ENCODE data around the gene MAPRE2. TPM values are rescaled to one million over a fixed set of nuclear protein-coding genes. Genes with fewer than 3 reads are reported as not detected.
"Not testable (repeated sequence)": the region's sequence is repeated elsewhere in the genome, so short reads cannot be mapped to it uniquely, and the experiment has no call there.

The MAPRE2 gene
- total RNA-seq, 1 donor from 2014 or later, result 23.4 TPM

DNA sequence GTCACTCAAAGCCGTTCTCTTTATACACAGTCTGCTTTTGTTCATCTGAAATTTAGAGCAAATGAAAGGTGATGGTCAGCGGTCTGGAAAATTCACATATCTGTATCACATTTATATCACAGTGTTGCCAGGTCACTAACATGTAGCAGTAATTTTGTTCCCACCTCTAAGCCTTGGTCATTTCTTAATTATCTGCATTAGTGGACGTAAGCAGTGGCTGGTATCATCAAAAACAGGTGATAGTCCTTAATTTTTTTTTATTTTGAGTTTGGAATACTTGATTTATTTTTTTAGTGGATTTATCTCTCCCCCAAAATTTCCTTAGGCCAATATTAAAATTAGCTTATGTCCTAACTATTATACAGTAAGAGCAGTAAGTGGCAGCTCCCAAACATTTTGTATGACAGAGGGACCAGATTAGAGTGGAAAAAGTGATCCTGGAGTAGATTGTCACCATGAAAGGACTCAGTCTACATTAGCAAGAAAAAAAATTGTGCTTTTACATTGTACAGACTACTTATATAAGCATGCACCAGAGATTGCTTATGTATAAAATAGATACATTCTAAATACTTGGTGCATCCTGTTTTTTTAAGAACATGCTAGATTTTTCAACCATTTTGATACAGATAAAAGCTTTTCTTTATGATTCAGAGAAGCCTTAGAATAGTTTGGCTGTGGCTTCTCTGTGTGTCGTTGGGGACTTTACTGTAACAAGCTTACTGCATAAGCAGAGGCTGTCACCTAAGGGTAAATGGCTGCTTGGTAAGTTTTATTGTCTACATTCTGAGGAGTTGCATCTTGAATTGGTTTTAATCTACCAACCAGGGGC is 65.0 kb downstream of the MAPRE2 start:
- Mint-ChIP-seq H3K27me3 (ENCODE audit: low read depth) (no peaks in the 10 kb centered on the region), H3K4me3 (ENCODE audit: unreplicated experiment) (no peak overlapping the region), H3K4me1 (ENCODE audit: low read depth) (peaks cover 8% of the 10 kb centered on the region), H3K27ac (ENCODE audit: unreplicated experiment) (no peak overlapping the region), H3K9me3 (ENCODE audit: low read depth) (peaks cover 7% of the 10 kb centered on the region), H3K36me3 (ENCODE audit: low read depth) (no peaks in the 10 kb centered on the region)
- no peak for DNase-seq (ENCODE audit: low spot score)
- TF ChIP-seq, protein P1, sequence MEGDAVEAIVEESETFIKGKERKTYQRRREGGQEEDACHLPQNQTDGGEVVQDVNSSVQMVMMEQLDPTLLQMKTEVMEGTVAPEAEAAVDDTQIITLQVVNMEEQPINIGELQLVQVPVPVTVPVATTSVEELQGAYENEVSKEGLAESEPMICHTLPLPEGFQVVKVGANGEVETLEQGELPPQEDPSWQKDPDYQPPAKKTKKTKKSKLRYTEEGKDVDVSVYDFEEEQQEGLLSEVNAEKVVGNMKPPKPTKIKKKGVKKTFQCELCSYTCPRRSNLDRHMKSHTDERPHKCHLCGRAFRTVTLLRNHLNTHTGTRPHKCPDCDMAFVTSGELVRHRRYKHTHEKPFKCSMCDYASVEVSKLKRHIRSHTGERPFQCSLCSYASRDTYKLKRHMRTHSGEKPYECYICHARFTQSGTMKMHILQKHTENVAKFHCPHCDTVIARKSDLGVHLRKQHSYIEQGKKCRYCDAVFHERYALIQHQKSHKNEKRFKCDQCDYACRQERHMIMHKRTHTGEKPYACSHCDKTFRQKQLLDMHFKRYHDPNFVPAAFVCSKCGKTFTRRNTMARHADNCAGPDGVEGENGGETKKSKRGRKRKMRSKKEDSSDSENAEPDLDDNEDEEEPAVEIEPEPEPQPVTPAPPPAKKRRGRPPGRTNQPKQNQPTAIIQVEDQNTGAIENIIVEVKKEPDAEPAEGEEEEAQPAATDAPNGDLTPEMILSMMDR (IDR thresholded peaks at IDR 0.05), result no peak

DNA sequence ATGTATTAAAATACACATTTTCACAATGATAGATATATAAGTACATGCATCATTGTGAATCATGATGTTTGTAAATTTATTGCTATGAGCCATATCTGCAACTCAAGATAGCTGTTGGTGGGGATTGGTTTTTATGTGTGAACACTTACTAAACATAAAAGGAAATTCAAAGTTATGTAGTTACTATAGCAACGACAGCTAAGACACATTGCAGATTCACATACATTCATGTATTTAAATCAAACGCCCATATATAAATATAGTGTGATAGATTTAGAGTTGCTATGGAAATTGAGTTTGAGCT is 65.6 kb downstream of the MAPRE2 start:
- H3K9me3 Mint-ChIP-seq (ENCODE audit: low read depth), result peaks cover 8% of the 10 kb centered on the region
- TF ChIP-seq, protein P1 (IDR thresholded peaks at IDR 0.05), result no peak
- no peaks in the 10 kb centered on the region for H3K36me3 Mint-ChIP-seq (ENCODE audit: low read depth)
- H3K27ac Mint-ChIP-seq (ENCODE audit: unreplicated experiment), result no peak overlapping the region
- H3K4me1 Mint-ChIP-seq (ENCODE audit: low read depth), result peaks cover 10% of the 10 kb centered on the region
- no peaks in the 10 kb centered on the region for H3K27me3 Mint-ChIP-seq (ENCODE audit: low read depth)
- DNase-seq (ENCODE audit: low spot score), result no peak
- no peak overlapping the region for H3K4me3 Mint-ChIP-seq (ENCODE audit: unreplicated experiment)

DNA sequence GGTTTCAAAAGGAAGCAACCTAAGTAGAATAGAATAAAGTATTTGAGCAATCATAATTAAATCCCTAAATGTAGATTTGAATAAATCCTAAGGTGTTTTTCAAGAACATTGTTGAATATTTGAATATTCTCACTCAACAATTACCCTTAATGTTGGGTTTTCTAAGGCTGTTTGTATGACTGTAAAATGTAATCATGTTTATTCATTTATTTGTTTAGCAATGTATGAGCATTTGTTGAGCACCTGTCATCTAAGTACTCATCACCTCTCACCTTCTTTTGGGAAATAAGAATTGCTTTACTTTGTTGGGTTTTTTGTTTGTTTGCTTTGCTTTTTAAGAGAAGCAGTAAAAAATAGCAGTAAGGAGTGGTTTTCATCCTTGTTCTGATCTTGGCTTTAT is 66.0 kb downstream of the MAPRE2 start:
- H3K27ac Mint-ChIP-seq (ENCODE audit: unreplicated experiment), result no peak overlapping the region
- peaks cover 8% of the 10 kb centered on the region for H3K9me3 Mint-ChIP-seq (ENCODE audit: low read depth)
- TF ChIP-seq, protein P1 (IDR thresholded peaks at IDR 0.05), result no peak
- no peak overlapping the region for H3K4me3 Mint-ChIP-seq (ENCODE audit: unreplicated experiment)
- H3K4me1 Mint-ChIP-seq (ENCODE audit: low read depth), result peaks cover 10% of the 10 kb centered on the region
- DNase-seq (ENCODE audit: low spot score), result no peak
- H3K36me3 Mint-ChIP-seq (ENCODE audit: low read depth), result no peaks in the 10 kb centered on the region
- no peaks in the 10 kb centered on the region for H3K27me3 Mint-ChIP-seq (ENCODE audit: low read depth)

DNA sequence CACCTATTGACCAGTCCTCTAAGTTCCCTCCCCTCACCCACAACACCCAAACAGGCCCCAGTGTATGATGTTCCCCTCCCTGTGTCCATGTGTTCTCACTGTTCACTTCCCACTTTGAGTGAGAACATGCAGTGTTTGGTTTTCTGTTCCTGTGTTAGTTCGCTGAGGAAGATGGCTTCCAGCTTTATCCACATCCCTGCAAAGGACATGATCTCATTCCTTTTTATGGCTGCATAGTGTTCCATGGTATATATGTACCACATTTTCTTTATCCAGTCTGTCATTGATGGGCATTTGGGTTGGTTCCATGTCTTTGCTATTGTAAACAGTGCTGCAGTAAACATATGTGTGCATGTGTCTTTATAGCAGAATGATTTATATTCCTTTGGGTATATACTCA is 66.9 kb downstream of the MAPRE2 start:
- not testable (repeated sequence) for H3K36me3 Mint-ChIP-seq (ENCODE audit: low read depth); DNase-seq (ENCODE audit: low spot score); H3K27me3 Mint-ChIP-seq (ENCODE audit: low read depth); H3K9me3 Mint-ChIP-seq (ENCODE audit: low read depth); H3K27ac Mint-ChIP-seq (ENCODE audit: unreplicated experiment); H3K4me3 Mint-ChIP-seq (ENCODE audit: unreplicated experiment); H3K4me1 Mint-ChIP-seq (ENCODE audit: low read depth)

DNA sequence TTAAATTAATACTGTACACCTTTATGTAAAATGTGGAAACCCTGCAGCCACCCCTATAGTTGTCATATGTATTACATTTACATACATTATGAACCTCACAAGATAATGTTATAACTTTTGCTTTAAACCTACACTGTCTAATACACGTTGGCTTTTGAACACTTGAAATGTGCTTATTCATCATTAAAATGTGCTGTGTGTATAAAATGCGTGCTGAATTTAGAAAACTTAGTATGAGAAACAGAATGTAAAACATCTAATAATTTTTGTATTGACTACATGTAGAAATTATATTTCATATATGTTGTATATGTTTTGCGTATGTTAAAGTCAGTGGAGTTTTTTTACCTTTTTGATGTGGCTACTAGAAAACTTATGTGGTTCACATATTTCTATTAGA is 68.8 kb downstream of the MAPRE2 start:
- Mint-ChIP-seq H3K36me3 (ENCODE audit: low read depth) (no peaks in the 10 kb centered on the region), H3K4me3 (ENCODE audit: unreplicated experiment) (no peak overlapping the region), H3K4me1 (ENCODE audit: low read depth) (peaks cover 10% of the 10 kb centered on the region), H3K27me3 (ENCODE audit: low read depth) (no peaks in the 10 kb centered on the region), H3K9me3 (ENCODE audit: low read depth) (peaks cover 8% of the 10 kb centered on the region), H3K27ac (ENCODE audit: unreplicated experiment) (no peak overlapping the region)
- TF ChIP-seq, protein P1 (IDR thresholded peaks at IDR 0.05), result no peak
- no peak for DNase-seq (ENCODE audit: low spot score)

Measured in chondrocyte (in vitro differentiated cells).